Activated T-cell treated with anti-CD3 and anti-CD28 coated beads for 4 hours (primary cell): ENCODE results near the gene TOP3A.
"Not testable (repeated sequence)": the region's sequence is repeated elsewhere in the genome, so short reads cannot be mapped to it uniquely, and the experiment has no call there.

Experiments used
- DNase-seq: peaks from one replicate; pipeline ENCODE4 v3.0.0-alpha.2; 2020

The TOP3A gene

DNA sequence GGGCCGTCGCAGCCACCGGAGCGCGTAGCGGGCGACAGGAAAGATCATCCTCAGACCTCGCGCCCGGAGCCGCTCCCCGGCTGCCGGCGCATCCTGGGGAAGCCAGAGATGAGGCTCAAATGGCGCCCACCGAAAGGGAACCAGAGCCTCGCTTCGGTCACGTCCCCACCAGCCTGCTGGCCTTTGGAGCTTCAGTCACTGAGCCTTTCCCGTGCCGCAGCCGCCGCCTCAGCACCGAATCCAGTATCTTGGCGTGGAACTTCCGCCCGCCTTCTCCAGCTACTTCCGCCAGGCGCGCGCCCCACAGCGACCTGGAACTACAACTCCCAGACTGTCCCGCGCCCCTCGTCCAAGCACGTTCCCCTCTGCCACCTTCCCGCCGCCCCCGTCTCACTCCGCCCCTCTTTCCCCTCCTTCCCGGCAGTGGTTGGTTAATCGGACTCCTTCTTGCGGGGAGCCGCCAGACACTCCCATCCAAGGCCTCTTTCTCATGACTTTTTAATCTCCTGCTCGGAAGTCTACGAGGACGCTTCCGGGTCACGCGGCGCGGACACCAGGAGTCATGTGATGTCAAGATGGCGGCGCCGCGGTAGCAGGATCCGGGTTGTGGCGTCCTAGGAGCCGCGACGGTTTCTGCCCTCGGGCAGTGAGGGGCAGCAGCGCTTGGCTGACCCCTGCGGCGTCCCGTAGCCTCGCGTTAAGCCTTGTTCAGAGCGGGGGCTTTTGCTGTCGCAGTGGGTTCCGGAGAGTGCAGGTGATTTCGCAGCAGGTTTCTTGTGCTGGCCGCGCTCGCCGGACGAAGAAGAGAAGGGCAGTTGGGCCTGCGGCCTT, at the start of gene TOP3A, which contains the start of gene SMCR8:
Gene TOP3A (minus strand): TSS at position 264 of the 831 bp plus-strand sequence. CDS start 216 bp downstream, at position 48.
Gene SMCR8 (plus strand): TSS at position 563 of the 831 bp plus-strand sequence. CDS start 497 bp downstream, outside the sequence.
- peak; percentile 99 for DNase-seq

GRCh38 chr17:18364166-18364565, 49.4 kb upstream of the TOP3A start:
- no peak for DNase-seq

DNA sequence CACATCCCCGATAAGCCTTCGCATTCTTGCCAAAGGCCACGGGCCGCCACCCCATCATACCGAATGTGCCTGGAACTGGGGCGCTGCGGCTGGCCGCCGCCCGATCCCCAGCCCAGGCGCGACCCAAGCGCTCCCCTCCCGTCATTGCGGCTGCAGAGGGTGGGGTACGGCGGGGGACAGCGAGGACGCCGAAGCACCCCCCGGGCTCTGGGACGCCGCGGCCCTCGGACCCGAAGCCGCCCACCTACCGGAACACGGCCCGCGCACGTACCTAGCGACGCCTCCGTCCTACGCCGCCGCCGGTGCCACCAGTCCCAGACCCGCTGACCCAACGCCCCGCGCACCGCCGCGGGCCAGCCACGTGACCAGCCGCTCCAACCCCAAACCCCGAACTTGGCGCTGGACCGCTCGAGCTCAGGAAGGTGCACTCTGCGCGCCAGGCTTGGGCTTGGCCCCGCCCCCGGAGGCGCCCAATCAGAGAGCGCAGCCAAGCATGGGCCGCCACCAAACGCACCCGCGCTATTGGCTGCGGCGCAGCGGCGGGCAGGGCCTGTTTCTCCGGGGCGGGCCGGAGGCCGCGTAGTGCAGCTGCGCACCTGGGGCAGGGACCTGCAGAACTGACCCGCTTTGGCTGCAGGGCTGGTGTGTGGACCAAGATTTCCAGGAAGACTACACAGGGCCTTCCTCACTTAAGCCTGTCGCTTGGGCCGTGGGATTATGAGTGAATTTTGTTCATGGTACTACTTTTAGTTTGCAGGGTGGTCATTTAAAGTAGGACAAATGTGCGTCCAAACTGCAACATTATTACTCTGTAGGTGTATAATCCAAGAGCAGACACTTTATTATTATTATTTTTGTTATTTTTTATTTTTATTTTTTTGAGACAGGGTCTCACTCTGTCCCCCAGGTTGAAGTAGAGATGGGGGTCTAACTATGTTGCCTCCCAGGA, 48.6 kb upstream of the TOP3A start, which contains the start of gene SHMT1:
Gene SHMT1 (minus strand): TSS at position 450 of the 949 bp plus-strand sequence. CDS start 7,569 bp downstream, outside the sequence.
- DNase-seq, result peak; percentile 82

- DNase-seq, result no peak
Measured at GRCh38 chr17:18362698-18363100, 47.9 kb upstream of the TOP3A start.

DNA sequence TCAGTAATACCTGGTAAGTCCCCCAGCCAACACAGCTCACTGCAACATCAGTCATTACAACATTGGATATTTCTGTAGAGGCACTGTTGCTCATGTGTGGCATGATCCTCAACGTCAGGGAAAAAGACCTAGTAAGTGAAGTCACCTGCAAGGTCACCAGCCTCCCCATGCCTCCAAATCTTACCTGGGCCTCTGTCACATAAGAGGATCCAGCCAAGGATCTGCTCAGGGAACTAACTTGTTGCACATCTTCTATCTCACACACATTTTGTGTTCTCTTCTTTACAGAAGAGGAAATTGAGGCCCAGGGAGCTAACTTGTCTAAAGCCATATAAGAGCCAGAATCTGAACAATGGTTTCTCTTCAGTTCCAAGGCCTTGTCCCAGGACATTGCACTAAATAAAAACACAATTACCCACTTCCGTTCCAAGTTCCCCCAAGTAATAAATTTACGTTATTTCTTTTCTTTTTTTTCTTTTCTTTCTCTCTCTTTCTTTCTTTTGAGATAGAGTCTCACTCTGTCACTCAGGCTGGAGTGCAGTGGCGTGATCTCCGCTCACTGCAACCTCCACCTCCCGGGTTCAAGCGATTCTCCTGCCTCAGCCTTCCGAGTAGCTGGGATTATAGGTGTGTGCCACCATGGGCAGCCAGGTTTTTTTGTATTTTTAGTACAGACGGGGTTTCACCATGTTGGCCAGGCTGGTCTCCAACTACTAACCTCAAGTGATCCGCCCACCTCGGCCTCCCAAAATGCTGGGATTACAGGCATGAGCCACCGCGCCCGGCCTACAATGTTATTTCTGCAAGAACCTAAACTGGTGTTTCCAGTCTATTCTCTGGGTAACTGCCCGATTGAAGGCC, 47.3 kb upstream of the TOP3A start:
- no peak for DNase-seq

DNA sequence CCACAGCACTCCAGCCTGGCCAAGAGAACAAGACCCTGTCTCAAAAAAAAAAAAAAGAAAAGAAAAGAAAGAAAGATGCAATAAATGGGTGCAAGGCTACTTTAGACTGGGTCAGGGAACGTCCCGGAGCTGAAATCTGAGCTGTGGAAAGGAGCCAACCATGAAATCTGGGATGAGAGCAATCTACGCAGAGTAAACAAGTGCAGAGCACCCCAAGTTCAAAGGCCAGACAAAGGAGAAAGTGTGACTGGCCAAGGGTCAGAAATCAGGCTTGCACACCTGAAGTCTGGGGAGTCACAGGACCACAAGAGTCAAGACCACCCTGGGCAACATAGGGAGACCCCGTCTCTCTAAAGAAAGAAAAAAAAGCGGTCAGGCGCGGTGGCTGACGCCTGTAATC, 45.7 kb upstream of the TOP3A start:
- no peak for DNase-seq

GRCh38 chr17:18356624-18357023, 41.8 kb upstream of the TOP3A start:
- DNase-seq, result no peak

DNA sequence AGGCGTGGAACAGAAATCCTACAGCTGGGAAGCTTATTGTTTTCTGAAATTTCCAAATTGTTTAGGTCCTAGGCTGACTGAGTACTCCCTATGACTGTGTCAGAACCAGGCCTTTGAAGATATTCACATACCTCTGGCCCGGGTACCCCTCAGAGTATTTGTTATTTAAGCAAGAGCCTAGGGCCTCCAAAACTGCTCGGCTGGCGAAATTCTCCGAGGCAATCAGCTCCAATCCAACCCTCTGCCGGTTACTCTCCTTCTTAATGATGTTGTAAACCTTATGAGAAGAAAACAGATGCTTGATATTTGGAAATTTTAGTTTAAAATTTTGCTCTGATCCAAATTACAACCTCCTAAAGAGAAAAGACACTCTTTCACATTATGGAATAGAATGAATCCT, 38.7 kb upstream of the TOP3A start:
- no peak for DNase-seq

- no peak for DNase-seq
Measured at GRCh38 chr17:18344021-18344420, 29.2 kb upstream of the TOP3A start.

- no peak for DNase-seq
Measured at GRCh38 chr17:18339933-18340332, 25.1 kb upstream of the TOP3A start.

- not testable (repeated sequence) for DNase-seq
Measured at GRCh38 chr17:18338158-18338557, 23.4 kb upstream of the TOP3A start.

GRCh38 chr17:18332909-18333489, 18.2 kb upstream of the TOP3A start:
- no peak for DNase-seq

DNA sequence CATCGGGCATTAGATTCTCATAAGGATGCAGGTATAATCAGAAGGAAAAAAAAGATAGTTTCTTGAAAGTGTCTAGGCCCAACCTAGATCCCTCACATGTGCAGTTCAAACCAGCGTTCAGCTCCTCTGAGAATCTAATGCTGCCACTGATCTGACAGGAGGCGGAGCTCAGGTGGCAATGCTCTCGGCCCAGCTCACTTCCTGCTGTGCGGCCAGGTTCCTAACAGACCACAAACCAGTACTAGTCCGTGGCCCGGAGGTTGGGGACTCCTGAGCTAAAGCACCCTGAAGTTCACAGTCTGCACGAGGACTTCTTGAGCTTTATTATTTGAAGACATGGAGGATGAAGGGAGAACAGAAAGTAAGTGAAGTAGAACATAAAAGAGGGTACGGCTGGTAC, 17.1 kb upstream of the TOP3A start:
- DNase-seq, result no peak

DNA sequence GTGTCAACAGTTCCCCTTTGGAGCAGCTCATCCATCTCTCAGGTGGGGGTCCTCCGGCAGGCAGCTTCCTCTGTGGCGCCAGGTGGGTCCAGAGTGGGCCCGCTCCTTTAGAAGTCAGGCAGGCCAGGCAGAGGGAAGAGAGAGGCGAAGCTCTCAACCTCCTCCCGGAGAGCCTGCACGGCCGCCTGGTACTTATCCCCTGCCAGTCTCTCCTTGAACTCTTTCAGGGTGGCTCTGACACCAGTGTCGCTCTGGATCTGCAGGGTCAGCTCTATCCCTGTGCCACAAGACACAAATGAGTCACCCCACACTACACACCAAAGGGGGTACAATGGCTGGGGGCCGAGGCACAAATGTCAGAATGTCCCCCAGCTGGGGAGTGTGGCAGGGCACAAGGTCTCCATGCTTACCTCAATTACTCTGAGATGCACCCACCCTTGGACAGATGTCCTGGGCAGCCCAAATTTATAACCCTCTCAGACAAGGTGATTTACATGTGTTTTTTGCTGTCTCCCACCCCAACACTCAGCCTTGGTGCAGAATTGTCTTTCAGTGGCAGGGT, 13.9 kb upstream of the TOP3A start:
- DNase-seq, result no peak

DNA sequence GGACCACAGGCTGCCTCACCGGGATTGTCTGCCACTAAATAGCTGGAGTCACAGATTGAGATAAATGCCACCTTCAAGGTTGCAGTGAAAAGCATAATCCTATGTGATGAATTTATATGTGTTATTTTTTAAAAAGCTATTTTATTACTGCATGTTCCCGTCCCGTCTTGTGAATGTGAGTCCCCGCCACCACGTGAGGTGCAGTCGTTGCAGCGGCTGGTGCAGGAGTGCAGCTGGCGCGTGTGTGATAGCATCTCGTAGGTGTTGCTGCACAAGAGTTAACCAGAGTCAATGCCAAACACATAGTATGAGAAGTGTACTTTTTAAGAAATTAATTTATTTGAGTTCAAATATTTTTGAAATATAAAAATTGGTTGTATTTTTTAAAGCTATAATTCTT, 12.8 kb upstream of the TOP3A start:
- no peak for DNase-seq

GRCh38 chr17:18327093-18327492, 12.3 kb upstream of the TOP3A start:
- DNase-seq, result no peak

- no peak for DNase-seq
Measured at GRCh38 chr17:18326572-18326971, 11.8 kb upstream of the TOP3A start.

DNA sequence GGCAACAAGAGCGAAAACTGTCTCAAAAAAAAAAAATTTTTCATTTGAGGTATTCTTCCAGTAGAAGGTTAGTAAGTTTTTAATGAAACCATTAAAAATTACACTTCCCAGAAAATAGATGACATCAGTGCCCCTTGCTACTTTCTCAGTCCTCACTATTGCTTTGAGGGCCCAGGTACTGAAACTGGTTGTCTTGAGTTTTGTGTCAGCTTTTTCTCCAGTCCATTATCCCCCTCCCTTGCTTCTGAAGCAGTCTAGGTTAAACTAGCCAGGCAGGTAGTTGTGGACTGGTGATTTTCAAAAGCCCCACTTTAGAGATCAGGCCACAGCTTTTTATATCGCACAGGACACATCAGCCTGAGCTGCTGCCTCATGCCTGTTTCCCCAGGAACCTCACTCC, 11.2 kb upstream of the TOP3A start:
- DNase-seq, result no peak

GRCh38 chr17:18324140-18325050, 9.6 kb upstream of the TOP3A start:
- no peak for DNase-seq

GRCh38 chr17:18323507-18324139, 8.8 kb upstream of the TOP3A start:
- DNase-seq, result no peak
